Cerebellar nuclear complex (tissue), 1 donor: ENCODE results near the gene TP53I3.
"Not testable (repeated sequence)": the region's sequence is repeated elsewhere in the genome, so short reads cannot be mapped to it uniquely, and the experiment has no call there.

ENCODE experiments used
- DNase-seq, 2 experiments: peaks; one replicate each; lab custom pipeline; 2025; lab: John Stamatoyannopoulos, UW

The TP53I3 gene, protein sequence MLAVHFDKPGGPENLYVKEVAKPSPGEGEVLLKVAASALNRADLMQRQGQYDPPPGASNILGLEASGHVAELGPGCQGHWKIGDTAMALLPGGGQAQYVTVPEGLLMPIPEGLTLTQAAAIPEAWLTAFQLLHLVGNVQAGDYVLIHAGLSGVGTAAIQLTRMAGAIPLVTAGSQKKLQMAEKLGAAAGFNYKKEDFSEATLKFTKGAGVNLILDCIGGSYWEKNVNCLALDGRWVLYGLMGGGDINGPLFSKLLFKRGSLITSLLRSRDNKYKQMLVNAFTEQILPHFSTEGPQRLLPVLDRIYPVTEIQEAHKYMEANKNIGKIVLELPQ

DNA sequence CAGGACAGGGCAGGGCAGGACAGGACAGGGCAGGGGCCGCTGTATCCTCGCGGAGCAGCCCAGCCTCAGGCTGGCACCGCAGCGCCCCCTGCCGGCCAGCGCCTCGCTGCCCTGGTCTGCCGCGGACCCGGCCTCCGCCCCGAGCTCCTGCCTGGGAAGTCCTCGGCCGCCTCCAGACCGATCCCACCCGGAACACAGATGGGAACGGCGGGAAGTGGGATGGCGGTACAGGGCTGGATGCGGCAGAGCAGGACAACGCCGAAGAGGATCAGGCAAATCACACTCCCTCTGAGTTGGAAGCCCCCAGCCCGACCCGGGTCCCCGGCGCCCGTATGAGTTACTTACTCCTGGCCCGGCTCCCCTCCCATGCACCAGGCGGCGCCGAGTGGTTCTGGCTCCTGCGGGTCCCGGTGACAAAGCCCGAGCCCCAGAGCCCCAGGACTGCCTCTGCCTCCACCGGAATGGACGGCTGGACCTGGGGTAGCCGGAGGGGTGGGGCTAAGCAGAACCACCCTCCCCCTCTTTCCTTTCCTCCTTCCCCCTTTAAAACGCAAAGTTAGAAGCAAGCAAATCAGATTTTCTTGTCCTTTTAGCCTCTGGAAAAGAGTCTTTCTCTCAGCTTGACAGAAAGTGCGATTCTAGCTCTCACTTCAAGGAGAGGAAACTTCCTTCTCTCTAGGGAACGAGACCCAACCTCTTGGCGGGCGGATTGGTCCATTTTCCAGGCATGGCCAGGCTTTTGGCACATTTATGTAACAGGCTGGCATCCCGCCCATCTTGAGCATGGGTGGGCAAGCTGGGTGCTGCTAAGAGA is at the start of gene TP53I3:
TSS of gene TP53I3 (minus strand) at position 449 of the 814 bp plus-strand sequence. CDS start 508 bp downstream, outside the sequence.
- DNase-seq: peak in 1 of 2 experiments; percentile 4

DNA sequence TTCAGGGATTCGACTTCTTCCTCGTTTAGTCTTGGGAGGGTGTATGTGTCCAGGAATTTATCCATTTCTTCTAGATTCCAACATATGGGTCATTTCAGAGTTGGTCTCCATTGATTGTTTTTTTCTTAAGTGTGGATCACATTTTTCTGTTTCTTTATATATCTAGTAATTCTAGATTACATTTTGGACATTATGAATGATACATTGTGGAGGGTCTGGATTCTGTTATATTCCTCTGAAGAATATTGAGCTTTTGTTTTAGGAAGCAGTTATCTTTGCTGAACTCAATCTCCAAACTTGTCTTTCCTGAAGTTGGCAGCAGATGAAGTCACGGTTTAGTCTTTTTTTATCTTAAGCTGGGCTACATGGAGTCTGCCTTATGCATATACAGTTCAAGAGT is 47.9 kb upstream of the TP53I3 start:
- no peak for DNase-seq

DNA sequence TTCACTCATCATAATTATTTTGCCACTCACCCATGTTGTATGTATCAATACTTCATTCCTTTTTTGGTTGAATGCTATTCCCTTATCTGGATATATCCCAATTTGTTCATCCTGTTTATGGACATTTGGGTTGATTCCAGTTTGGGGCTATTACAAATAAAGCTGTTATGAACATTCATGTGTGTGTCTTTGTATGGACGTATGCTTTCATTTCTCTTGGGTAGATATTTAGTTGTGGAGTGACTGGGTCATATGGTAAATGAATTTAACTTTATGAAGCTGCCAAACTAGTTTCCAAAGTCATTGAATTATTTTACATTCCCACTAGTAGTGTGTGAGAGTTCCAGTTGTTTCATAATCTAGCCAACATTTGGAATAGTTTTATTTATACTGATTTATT is 41.3 kb upstream of the TP53I3 start:
- no peak for DNase-seq

DNA sequence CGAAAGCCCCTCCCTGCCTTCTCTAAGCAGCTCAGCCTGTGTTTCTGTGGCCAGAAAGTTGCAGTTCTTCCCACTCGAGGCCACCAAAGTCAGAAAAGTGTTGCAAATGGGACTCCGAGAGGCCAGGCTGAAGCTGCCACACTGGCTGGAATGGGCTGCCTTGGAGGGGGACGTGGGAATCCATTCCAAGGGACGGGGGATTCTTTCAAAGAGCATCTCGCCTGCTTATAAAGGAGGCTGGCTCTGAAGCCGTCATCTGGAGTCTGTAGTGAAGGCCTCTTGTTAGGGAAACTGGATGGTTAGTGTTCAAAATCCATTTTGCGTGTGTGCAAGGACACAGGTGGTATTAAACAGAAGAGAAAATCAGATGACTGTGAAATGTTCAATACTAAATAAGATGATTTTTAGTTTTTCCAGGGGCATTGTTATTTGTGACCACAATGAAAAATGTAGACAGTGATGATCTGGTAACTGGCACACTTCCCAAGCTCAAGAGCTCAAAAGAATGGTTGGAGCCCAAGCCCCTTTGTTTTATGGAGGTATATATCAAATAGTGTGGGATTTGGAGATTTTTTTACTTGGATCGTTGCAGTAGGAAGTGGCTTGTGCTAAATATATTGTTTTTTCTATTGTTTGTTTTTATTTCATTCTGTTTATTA is 39.4 kb upstream of the TP53I3 start:
- DNase-seq: no peak

DNA sequence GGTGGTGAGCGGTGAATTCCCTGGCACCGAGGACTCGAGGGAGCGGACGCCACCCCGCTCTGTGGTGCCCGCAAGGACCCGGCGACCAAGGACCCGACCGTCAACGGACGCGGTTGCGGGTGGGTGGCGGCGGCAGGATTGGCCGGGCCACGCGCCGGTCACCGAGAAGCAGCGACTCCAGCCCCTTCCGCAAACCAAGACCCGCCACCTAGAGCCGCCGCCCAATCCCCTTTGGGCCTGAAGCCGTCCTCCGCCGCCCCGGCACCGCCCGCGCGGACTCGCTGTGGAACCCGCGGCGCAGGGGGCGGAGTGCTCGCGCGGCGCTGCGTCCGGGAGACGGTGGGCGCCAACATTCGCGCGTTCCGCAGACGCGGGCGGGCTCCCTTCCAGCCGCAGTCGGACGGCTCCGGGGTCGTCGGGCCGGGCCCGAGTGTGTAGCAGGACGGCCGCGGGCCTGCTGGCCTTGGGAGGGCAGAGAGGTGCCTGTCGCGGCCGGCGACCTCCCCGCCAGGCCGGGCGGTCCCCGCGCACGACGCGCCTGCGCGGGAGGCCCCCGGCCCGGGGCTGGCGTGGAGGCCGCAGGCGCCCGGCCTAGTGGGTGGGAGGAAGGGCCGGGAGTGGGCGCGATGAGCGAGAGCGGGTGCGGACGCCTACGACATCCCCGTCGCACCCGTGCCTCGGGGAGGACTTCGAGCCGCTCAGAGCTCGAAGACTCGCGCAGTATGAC is 38.7 kb upstream of the TP53I3 start, which contains the start of the genes FAM228B and PFN4:
TSS of gene FAM228B (plus strand) at position 275 of the 727 bp plus-strand sequence. CDS start 893 bp downstream, outside the sequence.
TSS of gene PFN4 (minus strand) at position 140 of the 727 bp plus-strand sequence. CDS start 799 bp downstream, outside the sequence.
- peak in 1 of 2 experiments; percentile 56 for DNase-seq

DNA sequence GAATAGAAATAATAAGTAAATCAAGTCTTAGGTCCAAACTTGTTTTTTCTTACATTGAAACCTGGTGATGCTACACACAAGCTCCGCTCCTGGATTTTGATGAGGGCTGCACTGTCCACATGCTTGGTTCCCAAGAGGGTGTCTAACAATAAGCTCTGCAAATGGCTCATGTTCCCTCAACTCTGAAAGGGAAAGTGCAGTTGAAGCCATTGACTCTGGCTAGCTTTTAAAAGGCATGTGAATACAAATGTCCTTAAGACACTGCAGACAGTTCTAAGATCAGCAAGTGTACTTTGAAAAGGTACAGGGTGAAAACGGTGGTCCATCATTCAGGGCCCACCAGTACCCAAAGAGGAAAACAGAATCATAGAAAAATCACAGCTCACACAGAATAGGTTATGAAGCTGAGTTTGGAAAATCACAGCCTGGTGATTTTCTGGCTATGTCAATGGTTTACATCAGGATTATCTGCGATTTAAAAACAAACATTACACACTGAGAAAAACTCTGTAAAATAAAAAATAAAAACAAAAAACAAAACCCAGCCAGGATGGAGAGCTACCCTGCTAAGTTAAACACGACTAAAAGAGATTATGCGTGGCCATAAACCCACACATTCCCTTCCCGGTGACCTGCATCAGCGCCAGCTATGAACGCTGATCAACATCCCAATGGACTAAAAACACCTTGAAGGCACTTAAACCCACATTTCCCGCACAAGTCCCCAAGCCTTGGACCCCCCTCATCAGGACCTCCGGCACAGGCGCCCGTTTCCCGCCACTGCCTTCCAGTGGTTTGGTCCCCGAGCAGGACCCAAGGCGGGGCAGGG is 37.9 kb upstream of the TP53I3 start:
- no peak for DNase-seq

DNA sequence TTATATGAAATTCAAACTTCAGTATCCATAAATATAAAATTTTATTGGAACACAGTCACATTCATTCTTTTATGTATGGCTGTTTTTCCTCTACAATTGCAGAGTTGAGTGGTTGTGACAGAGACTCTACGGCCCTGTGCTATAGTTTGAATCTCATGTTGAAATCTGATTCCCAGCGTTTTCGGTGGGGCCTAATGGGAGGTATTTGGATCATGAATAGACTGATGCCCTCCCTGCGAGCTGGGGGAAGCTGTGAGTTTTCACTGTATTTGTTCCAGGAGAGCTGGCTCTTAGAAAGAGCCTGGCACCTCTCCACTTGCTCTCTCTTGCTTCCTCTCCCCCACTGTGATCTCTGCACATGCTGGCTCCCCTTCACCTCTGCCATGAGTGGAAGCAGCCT is 36.8 kb upstream of the TP53I3 start:
- no peak for DNase-seq

DNA sequence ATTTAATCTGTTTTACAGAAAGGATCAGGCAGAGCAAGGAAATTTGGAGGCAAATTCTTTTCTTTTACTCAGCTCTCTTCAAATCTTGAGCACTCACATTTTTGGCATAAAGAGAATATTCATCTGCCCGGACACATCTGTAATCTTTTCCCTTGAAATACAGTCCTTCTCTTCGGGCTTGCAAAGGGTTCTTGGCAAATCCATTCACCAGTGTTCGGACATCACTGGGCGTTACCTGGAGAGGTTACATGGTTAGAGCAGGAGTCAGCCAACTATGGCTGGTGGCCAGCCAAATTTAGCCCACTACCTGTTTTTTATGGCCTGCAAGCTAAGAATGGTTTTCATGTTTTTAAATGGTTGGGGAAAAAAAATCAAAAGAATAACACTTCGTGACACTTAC is 36.4 kb upstream of the TP53I3 start:
- DNase-seq: no peak

DNA sequence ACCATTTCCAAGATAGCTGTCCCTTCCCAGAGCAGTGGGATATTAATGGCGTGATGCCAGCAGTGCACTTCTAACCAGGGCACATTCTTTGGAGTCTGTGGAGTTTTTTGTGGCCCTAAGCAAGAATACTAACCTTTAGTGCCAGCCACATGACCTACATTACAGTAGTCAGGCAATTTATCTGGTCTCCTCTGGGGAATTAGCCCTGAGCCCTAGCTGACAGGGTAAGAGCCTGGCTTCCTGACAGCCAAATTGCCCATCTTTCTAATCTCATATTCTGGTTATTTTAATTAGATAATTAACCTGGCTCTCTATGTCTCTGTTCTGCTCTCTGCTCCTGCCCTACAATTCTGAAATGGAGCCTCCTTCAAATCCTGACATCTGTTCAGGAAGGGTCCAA is 33.3 kb upstream of the TP53I3 start:
- no peak for DNase-seq

DNA sequence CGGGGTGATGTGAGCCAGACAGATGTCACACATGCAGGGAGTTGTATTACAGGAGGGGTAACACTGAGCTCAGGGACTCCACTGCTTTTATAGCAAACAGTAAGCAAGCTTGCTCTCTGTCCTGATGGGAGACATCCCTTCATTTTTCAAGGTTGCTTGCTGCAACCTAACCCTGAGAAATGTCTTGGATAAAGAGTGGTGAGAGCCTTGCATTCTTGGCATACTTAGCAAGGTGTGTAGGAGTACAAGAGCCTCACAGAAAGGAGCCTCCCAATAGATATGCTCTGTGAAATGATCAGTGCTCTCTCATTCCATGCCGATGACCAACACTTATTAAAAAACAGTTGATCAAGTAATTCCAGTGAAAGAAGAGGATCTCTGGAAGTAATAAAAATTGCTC is 30.4 kb upstream of the TP53I3 start:
- DNase-seq: no peak

DNA sequence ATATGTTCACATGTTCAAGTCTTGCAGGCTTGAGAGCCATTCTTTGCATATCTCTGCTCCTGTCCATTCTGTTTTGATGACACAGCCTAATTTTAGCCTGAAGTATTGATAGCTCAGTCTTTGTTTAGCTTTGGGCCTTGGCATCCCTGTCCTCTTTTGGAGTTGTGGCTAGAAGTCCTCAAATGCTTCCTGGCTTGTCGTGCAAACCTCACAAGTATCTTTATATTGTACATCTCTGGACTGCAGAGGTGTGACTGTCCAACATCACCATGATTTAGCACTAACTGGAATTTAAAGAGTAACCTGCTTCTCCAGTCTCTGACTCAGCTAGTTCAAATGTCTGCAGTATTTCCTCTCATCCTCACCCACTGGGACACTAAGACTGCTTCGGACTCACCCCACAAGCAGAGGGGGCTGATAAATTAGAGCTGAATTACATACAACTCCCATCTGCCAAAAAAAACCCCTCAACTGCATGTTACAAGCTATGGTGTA is 26.8 kb upstream of the TP53I3 start:
- DNase-seq: no peak

DNA sequence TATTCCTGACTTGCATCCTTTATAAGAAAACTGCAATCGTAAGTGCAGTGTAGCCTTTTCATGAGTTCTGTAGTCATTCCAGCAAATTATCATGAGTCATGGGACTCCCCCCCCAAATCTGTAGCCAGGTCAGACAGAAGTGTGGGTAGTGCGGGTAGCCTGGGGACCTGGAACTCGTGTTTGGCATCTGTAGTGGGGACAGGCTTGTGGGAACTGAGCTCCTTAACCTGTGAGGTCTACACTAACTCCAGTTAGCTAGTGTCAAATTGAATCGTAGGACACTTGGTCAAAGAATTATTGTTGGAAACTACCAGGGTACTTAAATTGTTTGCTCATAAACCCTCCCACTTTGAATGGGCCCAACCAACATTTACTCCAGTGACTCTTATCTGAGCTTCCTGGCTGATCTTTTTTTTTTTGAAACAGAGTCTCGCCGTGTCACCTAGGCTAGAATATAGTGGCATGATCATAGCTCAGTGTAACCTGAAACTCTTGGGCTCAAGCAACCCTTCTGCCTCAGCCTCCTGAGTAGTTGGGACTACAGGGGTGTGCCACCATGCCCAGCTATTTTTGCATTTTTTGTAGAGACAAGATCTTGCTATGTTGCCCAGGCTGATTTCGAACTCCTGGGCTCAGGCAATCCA is 26.1 kb upstream of the TP53I3 start:
- no peak for DNase-seq

DNA sequence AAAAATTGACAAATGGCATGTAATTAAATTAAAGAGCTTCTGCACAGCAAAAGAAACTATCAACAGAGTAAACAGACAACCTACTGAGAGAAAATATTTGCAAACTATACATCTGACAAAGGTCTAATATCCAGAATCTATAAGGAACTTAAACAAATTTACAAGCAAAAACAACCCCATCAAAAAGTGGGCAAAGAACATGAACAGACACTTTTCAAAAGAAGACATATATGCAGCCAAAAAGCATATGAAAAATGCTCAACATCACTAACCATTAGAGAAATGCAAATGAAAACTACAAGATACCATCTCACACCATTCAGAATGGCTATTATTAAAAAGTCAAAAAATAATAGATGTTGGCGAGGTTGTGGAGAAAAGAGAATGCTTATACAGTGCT is 24.8 kb upstream of the TP53I3 start:
- DNase-seq: not testable (repeated sequence)

DNA sequence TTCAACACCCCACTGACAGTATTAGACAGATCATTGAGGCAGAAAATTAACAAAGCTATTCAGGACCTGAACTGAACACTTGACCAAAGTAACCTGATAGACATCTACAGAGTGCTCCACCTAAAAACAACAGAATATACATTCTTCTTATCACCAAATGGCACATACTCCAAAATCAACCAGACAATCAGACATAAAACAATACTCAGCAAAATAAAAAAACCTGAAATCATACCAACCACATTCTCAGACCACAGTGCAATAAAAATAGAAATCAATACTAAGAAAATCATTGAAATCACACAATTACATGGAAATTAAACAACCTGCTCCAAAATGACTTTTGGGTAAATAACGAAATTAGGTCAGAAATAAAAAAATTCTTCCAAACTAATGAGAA is 22.7 kb upstream of the TP53I3 start:
- DNase-seq: no peak

DNA sequence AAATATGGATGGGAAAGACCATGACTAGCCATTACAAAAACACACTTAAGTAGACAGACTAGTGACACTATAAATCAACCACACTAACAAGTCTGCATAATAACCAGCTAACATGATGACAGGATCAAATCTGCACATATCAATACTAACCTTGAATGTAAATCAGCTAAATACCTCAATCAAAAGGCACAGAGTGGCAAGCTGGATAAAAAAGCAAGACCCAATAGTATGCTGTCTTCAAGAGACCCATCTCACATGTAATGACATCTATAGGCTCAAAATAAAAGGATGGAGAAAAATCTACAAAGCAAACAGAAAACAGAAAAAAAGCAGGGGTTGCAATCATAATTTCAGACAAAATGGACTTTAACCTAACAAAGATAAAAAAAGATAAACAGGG is 22.2 kb upstream of the TP53I3 start:
- no peak for DNase-seq

DNA sequence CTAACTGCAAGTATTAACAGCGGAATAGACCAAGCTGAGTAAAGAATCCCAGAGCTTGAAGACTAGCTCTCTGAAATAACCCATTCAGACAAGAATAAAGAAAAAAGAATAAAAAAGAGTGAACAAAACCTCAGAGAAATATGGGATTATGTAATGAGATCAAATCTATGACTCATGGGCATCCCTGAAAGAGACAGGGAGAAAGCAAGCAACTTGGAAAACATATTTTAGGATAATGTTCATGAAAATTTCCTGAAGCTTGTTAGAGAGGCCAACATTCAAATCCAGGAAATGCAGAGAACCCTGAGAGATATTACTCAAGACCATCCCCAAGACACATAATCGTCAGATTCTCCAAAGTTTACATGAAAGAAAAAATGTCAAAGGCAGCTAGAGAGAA is 21.2 kb upstream of the TP53I3 start:
- DNase-seq: no peak

DNA sequence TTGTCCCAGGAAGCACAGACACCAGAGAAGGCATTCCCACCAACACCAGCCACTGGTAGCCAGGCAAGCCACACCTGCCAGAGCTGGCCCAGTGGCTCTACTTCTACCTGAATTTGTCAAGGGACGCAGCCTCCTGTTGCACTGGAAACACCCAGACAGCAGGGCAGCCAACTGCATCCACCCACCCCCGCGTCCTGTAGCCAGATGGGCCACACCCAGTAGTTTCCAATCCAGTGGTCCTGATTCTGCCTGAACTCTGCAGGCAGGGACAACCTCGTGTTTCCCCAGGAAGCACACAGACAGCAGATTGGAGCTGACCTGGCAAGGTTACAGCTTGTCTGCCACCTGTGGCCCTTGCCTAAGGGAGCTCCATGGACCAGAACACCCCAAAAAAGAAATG is 20.3 kb upstream of the TP53I3 start:
- no peak for DNase-seq

DNA sequence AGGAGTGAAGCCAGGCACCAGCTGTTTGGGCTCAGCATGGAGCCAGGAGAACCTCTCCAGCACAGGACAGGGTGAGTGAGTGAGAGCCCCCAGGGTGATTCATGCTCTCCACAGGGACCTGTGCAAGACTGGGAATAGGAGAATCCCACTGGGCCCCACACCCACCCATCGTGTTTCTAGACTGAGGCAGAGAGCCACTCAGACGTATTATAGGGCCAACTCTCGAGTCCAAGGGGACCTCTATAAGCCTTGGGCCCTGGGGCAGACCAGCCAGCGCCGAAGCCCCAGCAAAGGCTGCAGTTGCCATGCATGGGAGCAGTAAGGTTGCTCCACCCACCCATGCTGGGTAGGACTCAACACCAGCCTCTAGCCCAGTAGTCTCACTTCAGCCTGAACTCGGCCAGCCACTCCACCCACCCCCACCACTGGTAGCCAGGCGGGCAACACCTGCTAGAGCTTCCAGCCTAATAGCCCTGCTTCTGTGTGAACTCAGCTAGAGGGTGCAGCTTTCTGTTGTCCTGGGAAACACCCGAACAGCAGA is 19.5 kb upstream of the TP53I3 start:
- no peak for DNase-seq

DNA sequence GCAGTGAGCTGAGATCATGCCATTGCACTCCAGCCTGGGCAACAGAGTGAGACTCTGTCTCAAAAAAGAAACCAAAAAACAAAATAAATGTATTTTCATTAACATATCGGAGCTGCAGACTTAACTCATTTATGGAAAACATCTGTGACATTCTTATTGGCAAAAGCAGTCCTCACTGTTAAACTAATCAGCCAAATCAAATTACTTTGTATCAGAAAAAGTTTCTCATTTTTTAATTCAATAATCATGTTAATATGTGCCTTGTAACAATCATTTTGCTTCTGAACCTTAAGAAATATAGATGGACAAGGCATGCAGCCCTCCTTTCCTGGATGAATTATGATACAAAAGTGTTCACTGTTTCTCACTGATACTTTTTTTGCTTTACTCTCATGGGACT is 18.0 kb upstream of the TP53I3 start:
- no peak for DNase-seq

DNA sequence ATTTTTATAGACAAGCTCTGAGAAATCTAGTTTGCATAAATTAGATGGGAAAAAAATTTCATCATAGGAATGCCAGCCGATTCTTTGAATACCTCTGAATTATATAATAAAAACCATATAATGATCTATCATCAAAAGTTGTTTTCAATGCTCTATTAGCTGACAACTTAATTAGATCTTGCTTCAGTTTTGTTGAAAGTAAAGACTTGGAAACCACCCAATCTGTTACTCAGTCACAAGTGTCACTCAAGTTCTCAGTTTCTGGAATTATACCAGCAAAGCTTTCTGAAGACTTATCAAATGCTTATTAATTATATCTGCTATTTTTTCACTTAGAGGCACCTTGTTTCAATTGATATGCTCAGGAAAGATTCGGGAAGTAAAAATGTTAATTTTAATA is 17.4 kb upstream of the TP53I3 start:
- DNase-seq: no peak
